GM19372 (cell line): Measurements from ENCODE around the gene PTPRS.

Source experiments
- ATAC-seq: cut with Tn5 transposase; IDR thresholded peaks from one replicate; pipeline ENCODE4 v1.9.1; 2021; ENCODE audit warnings: mild to moderate bottlenecking, low read depth, moderate library complexity; ENCODE audit not compliant: unreplicated experiment

The PTPRS gene

GRCh38 chr19:5291588-5292193, 48.9 kb downstream of the PTPRS start:
- no peak for ATAC-seq
